GM18951 (cell line): Measurements from ENCODE around the gene BAHD1.

Experiments
- POLR2A ChIP-seq: IDR thresholded peaks from 4 replicates; pipeline ENCODE4 v1.6.1; 2011; ENCODE audit warnings: mild to moderate bottlenecking; ENCODE audit not compliant: insufficient read length, insufficient read depth; ENCODE audit errors: extremely low read depth
- in situ Hi-C: fragments of 300-500 bp; cut with MboI; formaldehyde crosslinking; loops from one replicate; pipeline ENCODE4 v1.12.0; 2022; ENCODE audit warnings: low sequenced_read_pairs, mixed read lengths, inconsistent platforms; ENCODE audit not compliant: unreplicated experiment

Gene BAHD1

DNA sequence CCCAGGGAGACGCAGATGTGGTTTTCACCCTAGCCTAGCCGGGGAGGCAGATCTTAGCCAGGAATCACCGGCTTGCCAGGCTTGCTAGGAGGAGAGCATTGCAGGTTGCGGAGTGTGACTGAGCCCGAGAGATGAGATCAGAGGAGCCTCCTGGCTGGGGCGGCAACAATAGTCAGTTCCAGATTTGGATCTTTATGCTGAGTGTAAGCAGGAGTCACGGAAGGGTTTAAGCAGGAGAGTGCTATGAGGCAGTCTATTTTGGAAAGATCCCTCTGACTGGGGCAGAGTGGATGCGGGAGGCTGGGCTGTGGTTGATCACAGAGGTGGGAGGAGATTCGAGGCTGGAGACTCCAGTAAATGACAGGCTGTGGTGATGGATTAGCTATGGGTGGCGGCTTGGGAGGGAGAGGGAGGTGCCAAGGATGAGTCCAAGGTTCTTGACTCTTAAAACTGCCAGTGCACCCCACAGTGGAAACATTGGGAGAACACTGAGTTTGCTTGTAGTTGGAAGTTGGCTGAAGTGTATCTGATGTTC is 10.4 kb upstream of the BAHD1 start:
- in situ Hi-C loops: no loop called here
- no peak for TF ChIP-seq POLR2A

DNA sequence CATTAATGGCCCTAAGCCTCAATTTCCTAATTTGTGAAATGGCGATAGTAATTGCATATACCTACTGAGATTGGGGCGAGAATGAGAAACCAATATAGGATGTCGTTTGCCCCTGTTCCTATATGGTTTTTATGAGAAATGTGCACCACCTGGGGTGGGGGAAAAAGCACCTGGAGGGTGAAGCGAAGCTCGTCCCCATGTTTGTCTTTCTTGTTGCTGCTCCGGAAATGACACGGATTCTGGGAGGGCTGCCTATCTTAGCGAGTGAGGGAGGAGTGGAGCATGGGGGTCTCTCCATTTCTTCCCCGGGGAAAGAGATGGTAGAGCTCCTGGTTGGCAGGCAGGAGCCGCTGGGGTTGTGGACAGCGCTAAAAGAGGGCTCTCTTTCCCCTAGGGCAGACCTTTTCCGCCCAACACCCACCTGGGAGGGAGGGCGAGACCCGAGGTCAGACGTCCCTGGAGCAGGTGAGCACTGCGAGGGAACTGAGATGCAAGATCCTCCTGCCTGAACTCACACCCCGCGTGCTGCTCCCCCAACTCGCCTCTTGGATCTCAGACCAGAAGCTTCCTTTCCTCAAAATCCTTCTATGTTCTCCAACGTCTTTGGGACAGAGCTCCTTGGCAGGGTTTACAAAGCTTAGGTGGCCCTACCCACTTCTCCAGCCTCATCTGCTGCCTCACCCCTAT is 5.6 kb upstream of the BAHD1 start:
- TF ChIP-seq POLR2A: no peak
- in situ Hi-C loops: no loop called here

DNA sequence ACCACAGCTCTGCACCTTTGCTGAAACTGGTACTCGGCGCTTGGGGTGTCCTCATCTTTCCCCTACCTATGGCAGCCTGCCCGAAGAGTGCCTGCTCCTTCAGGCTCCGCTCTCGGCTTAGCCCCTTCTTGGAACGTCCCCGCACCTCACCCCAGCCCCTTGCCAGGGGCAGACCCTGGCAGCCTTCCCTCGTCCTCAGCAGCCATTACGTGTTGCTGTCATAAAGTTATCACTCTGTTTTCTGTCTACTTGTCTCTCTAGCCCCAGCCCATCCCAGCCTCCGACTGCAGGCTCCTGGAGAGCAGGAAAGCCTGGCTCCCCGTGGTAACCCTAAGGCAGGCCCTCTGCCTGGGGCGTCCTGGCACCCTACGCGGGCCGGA is 5.1 kb upstream of the BAHD1 start:
- no peak for TF ChIP-seq POLR2A
- in situ Hi-C loops: no loop called here

DNA sequence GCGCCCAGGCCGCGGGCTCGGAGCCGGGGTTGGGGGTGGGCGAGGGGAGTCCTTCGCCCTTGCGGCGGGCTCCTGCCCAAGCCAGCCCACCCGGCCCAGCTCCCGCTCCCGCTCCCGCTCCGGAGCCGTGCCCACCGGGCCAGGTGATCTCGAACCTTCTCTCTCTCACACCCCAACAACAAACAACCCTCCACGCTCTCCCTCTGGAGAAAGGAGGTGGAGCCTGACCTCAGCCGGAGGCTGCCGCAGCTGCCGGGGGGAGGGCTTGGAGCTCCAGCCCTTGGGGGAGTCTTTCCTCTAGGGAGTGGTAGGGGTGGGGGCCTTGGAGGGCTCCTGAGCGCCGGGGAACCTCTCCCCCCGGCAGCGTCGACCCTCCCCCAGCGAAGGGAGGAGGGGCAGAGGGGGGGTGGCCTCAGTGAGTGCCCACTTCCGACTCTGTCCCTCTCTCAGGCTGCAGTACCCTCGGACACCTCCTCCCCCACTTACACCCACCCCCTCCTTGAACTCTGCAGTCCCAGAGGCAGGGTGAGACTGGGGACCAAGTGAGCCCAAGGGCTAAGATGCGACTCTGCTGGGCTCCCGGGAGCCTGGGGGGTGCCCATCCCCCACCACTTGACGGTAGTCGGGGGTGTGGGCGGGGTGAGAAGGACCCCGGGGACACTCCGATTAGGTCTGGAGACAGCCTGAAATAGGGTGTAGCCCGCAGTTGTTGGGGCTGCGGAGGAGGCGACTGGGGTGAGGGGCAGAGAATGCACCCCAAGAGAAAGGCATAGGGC is 4.4 kb upstream of the BAHD1 start:
- in situ Hi-C loops: no loop called here
- no peak for TF ChIP-seq POLR2A

- in situ Hi-C loops: no loop called here
- no peak for TF ChIP-seq POLR2A
Observed at GRCh38 chr15:40436892-40437751, 3.6 kb upstream of the BAHD1 start.

- in situ Hi-C loops: no loop called here
- TF ChIP-seq POLR2A: no peak
Observed at GRCh38 chr15:40437752-40438687, 2.7 kb upstream of the BAHD1 start.

- TF ChIP-seq POLR2A: no peak
- in situ Hi-C loops: no loop called here
Observed at GRCh38 chr15:40438712-40439111, 2.0 kb upstream of the BAHD1 start.

DNA sequence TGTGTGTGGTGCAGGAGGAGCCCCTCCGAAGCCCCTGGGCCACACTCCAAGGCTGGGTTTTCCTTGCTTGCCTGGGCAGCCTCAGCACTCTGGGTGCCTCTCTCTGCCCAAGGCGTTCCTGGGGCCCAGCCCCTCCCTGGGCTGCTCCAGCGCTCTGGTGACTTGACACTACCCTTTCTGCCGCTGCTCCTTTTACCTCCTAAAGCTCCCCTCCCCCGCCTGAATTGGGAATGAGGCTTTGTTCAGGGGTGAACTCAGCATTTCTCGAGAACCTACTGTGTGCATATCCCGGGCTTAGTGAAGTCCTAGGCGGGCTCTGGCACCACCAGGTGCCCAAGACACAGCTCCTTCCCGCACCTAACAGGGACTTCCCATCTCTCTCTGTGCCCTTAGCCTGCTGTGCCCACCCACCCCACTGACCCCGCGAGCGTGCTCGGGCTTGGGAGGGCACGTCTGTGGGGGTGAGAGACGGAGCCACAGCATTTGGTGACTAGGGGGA is 1.2 kb upstream of the BAHD1 start:
- TF ChIP-seq POLR2A: no peak
- in situ Hi-C loops: no loop called here

GRCh38 chr15:40439960-40440742 is 602 bp upstream of the BAHD1 start:
- in situ Hi-C loops: no loop called here
- TF ChIP-seq POLR2A: no peak

GRCh38 chr15:40441565-40442531 is 1.1 kb downstream of the BAHD1 start:
- TF ChIP-seq POLR2A: no peak
- in situ Hi-C loops: no loop called here
